HL-60 (cell line): ENCODE measurements around the gene MKLN1.

Experiments used
- GABPA ChIP-seq: IDR thresholded peaks from 2 replicates; pipeline ENCODE4 v1.6.1; 2012; ENCODE audit warnings: low read depth
- POLR2AphosphoS5 ChIP-seq: IDR thresholded peaks from 2 replicates; pipeline ENCODE4 v1.6.1; 2012; ENCODE audit warnings: low read depth
- SPI1 ChIP-seq: IDR thresholded peaks from 2 replicates; pipeline ENCODE4 v1.6.1; 2012; ENCODE audit warnings: low read depth, mild to moderate bottlenecking, borderline replicate concordance
- TF ChIP-seq, protein P1 (sequence below): IDR thresholded peaks from one replicate; pipeline ENCODE4 v1.5.1; 2011; ENCODE audit warnings: low read length, control low read depth, inconsistent platforms; ENCODE audit not compliant: insufficient read depth
- TF ChIP-seq, protein P2 (sequence below): IDR thresholded peaks from 2 replicates; pipeline ENCODE4 v1.6.1; 2012; ENCODE audit warnings: low read depth; ENCODE audit not compliant: insufficient replicate concordance

DNA sequence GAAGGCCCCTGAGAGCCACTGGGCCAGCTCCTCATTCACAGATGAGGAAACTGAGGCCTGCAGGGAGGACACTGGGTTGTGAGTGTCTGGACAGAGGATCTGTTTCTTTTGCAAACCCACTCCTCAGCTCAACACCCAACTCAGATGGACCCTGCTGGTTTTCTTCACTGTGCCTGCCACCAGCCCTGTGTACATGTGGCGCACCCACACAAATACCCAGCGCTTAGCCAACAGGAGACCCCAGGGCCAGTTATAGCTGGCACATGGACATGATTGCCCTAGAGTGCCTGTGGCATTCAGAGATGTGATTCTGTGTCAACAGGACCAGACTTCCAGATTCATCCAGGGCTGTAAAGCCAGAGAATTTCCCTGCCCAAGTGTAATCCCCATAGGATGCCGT is 216.3 kb downstream of the MKLN1 start:
- TF ChIP-seq POLR2AphosphoS5 = no peak
- TF ChIP-seq, protein P1, sequence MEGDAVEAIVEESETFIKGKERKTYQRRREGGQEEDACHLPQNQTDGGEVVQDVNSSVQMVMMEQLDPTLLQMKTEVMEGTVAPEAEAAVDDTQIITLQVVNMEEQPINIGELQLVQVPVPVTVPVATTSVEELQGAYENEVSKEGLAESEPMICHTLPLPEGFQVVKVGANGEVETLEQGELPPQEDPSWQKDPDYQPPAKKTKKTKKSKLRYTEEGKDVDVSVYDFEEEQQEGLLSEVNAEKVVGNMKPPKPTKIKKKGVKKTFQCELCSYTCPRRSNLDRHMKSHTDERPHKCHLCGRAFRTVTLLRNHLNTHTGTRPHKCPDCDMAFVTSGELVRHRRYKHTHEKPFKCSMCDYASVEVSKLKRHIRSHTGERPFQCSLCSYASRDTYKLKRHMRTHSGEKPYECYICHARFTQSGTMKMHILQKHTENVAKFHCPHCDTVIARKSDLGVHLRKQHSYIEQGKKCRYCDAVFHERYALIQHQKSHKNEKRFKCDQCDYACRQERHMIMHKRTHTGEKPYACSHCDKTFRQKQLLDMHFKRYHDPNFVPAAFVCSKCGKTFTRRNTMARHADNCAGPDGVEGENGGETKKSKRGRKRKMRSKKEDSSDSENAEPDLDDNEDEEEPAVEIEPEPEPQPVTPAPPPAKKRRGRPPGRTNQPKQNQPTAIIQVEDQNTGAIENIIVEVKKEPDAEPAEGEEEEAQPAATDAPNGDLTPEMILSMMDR = no peak
- TF ChIP-seq, protein P2, sequence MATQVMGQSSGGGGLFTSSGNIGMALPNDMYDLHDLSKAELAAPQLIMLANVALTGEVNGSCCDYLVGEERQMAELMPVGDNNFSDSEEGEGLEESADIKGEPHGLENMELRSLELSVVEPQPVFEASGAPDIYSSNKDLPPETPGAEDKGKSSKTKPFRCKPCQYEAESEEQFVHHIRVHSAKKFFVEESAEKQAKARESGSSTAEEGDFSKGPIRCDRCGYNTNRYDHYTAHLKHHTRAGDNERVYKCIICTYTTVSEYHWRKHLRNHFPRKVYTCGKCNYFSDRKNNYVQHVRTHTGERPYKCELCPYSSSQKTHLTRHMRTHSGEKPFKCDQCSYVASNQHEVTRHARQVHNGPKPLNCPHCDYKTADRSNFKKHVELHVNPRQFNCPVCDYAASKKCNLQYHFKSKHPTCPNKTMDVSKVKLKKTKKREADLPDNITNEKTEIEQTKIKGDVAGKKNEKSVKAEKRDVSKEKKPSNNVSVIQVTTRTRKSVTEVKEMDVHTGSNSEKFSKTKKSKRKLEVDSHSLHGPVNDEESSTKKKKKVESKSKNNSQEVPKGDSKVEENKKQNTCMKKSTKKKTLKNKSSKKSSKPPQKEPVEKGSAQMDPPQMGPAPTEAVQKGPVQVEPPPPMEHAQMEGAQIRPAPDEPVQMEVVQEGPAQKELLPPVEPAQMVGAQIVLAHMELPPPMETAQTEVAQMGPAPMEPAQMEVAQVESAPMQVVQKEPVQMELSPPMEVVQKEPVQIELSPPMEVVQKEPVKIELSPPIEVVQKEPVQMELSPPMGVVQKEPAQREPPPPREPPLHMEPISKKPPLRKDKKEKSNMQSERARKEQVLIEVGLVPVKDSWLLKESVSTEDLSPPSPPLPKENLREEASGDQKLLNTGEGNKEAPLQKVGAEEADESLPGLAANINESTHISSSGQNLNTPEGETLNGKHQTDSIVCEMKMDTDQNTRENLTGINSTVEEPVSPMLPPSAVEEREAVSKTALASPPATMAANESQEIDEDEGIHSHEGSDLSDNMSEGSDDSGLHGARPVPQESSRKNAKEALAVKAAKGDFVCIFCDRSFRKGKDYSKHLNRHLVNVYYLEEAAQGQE = no peak
- no peak for TF ChIP-seq SPI1
- TF ChIP-seq GABPA = no peak
